SKM-1 treated with dmso at 0.1 percent for 144 hours (cell line): ENCODE data around the gene ANXA11.
A peak's percentile ranks its signal among the peaks of the same experiment; 100 is the strongest.

Source experiments
- DNase-seq: peaks from one replicate; lab custom pipeline; 2025; ENCODE audit not compliant: unreplicated experiment; lab: John Stamatoyannopoulos, UW

ANXA11 gene

GRCh38 chr10:80188713-80189112 lies 16.6 kb downstream of the ANXA11 start:
- DNase-seq: no peak

GRCh38 chr10:80187465-80188409 lies 17.6 kb downstream of the ANXA11 start:
- peak; percentile 92 for DNase-seq

- no peak for DNase-seq
These were observed 18.3 kb downstream of the ANXA11 start for GRCh38 chr10:80187060-80187459.

GRCh38 chr10:80186364-80187012 lies 18.8 kb downstream of the ANXA11 start:
- DNase-seq: no peak

GRCh38 chr10:80185578-80186299 lies 19.6 kb downstream of the ANXA11 start:
- DNase-seq: peak; percentile 37

GRCh38 chr10:80184291-80184690 lies 21.0 kb downstream of the ANXA11 start:
- no peak for DNase-seq

GRCh38 chr10:80183436-80183835 lies 21.9 kb downstream of the ANXA11 start:
- no peak for DNase-seq

- no peak for DNase-seq
These were observed 22.4 kb downstream of the ANXA11 start for GRCh38 chr10:80182986-80183385.

GRCh38 chr10:80177781-80178636 lies 27.3 kb downstream of the ANXA11 start:
- no peak for DNase-seq

- no peak for DNase-seq
These were observed 28.8 kb downstream of the ANXA11 start for GRCh38 chr10:80176526-80176925.

GRCh38 chr10:80174641-80175395 lies 30.5 kb downstream of the ANXA11 start:
- no peak for DNase-seq

- DNase-seq: no peak
These were observed 31.9 kb downstream of the ANXA11 start for GRCh38 chr10:80173466-80173865.

GRCh38 chr10:80172896-80173295 lies 32.4 kb downstream of the ANXA11 start:
- no peak for DNase-seq

GRCh38 chr10:80171248-80171660 lies 34.1 kb downstream of the ANXA11 start:
- DNase-seq: no peak

GRCh38 chr10:80170641-80171040 lies 34.7 kb downstream of the ANXA11 start:
- DNase-seq: no peak

- DNase-seq: no peak
These were observed 35.3 kb downstream of the ANXA11 start for GRCh38 chr10:80170026-80170425.

- no peak for DNase-seq
These were observed 36.5 kb downstream of the ANXA11 start for GRCh38 chr10:80168679-80169380.

- no peak for DNase-seq
These were observed 37.2 kb downstream of the ANXA11 start for GRCh38 chr10:80168162-80168511.

- DNase-seq: no peak
These were observed 37.7 kb downstream of the ANXA11 start for GRCh38 chr10:80167471-80168161.
